CD4-positive, alpha-beta T cell treated with Interleukin-12 subunit alpha and Interleukin-12 subunit beta, for 1 hour (primary cell): ENCODE results near the gene SORL1.

Experiments used
- DNase-seq: peaks from one replicate; pipeline ENCODE4 v3.0.0-alpha.2; 2020

SORL1 gene

GRCh38 chr11:121540627-121541026, 88.5 kb downstream of the SORL1 start:
- no peak for DNase-seq

DNA sequence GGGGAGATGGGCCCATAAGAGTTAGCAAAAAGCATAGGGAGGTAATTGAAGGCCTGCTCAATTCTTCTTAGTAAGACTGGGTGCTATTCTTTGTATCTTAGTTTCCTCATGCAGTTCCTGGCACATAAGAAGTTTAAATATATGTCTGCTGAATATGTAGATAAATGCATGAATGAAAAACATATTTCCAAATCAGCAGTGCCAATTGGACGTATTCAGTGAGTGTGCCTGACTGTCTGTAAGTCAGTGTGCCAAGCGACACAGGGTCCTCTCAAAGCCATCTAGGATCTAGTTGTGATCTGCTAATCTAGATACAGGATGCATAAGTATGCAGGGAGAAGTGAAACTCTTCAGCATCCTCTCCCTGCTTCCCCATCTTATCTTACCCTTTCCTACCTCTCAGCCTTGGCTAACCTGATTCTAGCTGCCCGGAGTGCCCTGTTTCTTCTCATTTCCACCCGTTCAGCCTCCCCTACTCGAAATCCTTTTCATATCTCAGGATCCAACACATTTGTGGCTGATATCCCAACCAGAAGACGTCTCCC, 91.8 kb downstream of the SORL1 start:
- no peak for DNase-seq

- DNase-seq: peak; percentile 33
These were observed 92.8 kb downstream of the SORL1 start for GRCh38 chr11:121544956-121545355.

DNA sequence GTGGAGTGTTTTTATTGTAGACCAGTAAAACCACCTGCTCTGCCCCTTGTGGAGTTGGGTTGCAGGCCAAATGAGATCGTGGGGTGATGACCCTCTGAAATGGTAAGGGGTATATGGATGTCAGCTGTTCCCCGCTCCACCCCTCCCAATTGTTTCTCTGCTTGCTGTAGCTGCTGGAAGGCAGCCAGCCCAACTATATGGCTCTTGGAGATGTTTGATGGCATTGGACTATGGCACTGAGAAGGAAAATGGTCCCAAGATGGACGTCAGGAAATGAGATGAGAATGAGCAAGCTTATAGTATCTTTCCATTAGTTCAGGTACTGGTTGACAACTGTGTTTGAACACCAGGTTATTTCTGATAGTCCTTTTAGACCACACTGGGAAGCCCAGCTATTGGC, 95.5 kb downstream of the SORL1 start:
- DNase-seq: no peak

DNA sequence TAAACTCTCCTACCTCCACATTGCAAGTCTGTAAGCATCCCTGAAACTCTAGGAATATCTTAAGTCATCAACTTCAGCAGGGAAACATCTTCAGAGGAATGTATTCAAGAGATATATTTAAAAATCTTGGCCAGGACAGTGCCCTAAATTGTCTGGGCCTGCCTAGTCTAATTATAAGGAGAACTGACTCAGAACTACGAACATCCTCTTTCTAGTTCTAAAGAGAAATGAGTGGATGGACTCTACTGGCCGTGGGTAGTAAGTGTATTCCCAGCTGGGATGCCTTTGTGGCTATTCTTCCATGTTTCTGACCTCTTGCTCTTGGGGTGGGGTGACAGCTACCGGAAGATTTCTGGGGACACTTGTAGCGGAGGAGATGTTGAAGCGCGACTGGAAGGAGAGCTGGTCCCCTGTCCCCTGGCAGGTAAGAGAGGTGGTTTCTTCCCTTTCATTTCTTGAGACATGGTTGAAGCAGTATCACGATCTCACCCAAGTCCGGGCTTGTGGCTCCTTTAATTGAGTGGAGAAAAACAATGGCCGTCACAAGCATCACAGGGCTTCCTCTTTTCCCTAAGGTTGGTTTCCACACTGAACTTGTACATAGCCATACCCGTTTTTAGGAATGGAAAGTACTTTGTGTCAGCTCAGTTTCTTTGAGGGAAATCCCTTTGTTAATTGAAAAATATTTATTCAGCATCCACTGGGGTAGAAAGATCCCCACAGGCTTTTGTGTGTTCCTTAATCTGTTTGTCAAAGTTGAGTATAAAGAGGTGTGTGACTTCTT, 98.3 kb downstream of the SORL1 start:
- DNase-seq: no peak

DNA sequence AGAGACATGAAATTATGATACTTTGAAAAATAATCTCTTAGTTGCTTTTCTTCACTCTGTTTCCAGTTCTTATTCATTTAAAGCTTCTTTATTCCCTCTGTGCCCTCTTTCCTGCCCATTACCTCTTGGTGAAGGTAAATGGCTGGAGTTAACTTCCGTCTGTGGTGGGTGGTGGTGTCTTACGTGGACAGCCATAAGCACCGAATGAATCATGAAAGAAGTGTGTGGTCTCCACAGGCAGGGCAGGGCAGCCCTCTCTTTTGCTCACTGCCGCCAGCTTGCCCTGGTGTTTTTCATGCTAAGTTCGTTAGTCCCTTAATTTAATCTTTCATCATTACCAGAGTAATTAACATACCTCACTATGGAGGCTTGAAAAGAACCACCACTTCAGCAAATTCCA, 99.3 kb downstream of the SORL1 start:
- no peak for DNase-seq

DNA sequence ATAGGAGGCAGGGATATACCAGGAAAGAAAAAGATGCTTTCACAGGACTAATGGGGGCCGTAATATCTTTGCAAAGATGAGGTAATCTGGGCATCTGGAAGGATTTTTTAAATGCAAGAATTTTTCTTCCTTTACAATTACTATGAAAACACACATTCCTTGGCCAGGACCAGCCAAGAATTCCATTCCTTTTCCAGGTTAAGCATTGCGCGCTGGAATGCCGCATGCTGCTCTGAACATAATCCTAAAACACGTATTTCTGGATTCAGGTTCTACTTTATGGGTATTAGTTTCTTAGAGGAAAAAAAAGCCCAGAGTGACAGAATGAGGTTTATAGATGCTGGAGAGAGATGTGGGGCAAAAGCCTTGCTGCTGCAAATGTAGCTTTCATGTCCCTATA, 100.0 kb downstream of the SORL1 start:
- no peak for DNase-seq

GRCh38 chr11:121552644-121553043, 100.5 kb downstream of the SORL1 start:
- no peak for DNase-seq

DNA sequence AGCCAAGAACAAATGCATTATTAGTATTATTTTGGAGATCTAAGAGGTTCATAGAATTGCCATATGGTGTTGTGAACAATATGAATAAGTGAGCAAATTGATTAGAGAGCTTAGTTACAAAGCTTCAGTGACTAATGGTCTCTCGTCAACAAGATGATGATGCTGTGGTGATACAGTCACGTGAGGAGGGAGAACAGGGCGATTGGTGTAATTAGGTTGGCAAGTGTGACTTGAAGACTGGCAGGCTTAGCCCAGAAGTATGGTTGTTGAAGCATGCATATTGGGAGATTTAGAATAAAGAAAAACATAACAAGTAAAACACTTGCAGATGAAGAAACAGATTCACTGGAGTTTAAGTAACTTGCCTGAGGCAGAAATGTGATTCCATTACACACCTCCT, 101.3 kb downstream of the SORL1 start:
- DNase-seq: no peak

GRCh38 chr11:121553806-121554205, 101.7 kb downstream of the SORL1 start:
- DNase-seq: no peak

GRCh38 chr11:121554552-121554951, 102.4 kb downstream of the SORL1 start:
- no peak for DNase-seq

- DNase-seq: no peak
These were observed 103.0 kb downstream of the SORL1 start for GRCh38 chr11:121555121-121555520.

- no peak for DNase-seq
These were observed 104.8 kb downstream of the SORL1 start for GRCh38 chr11:121556937-121557336.

- no peak for DNase-seq
These were observed 105.2 kb downstream of the SORL1 start for GRCh38 chr11:121557348-121557747.

DNA sequence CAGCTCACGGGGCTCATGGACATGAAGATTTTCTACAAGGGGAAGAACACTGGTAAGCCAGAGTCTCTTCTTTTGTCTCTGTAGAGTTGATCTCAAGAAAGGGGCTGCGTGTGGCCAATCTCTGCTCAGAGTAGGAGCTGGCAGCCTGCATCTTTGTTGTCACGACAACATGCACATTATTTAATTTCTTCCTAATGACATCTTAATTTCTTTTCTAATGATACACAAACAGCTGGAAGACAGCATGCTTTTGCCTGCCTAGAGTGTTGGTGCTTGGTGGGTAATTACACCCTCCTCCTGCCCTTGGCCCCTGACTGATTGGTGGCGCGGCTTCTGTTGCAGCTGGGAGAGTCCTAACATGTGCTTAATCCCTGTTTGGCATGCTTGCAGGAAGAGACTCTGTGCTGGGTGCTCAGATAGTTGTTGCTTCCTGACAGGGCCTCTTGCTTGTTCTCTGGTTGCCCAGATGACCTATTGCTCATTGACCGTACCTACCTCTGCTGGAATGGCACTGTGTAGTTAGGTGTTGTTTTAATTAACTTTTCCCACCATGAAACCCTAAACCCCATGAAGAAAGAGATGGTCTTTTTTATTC, 107.6 kb downstream of the SORL1 start:
- no peak for DNase-seq

DNA sequence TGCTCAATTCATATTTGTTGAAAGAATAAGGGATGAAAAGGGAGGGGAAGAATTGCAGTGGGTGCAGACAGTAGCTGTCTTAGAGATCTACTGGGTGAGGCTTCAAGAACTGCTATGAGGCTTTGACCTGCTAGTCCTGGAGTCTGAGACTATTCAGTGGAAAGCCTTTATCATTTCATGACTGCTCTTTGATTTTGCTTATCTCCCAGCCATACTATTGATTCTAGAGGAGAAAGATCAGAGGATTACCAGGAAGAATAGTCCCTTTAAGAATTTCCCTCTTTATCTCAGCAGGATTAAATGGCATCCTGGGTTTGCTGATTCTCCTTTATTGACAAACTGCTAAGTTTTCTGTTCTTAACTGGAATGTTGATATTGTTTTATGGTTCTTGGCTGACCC, 108.1 kb downstream of the SORL1 start:
- DNase-seq: no peak

- DNase-seq: no peak
These were observed 109.1 kb downstream of the SORL1 start for GRCh38 chr11:121561240-121561639.

DNA sequence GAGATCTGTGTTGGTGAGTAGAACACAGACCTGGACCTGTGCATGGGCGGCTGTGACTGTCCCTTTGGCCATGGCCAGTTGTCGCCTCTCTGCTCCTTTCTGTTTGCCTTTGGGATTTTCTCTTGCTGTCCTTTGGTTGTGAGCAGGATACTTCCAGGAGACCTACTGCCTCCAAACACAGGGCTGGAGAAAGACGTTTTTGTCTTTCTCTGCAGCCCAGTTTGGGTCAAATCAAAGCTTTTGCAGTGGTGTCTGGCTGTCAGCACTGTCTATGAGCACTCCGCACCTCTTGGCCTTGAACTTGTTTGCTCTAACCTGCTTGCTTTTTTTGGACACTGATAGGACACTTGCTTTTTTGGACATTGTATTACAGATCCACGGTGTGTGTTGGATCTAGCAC, 109.6 kb downstream of the SORL1 start:
- no peak for DNase-seq

- DNase-seq: no peak
These were observed 110.9 kb downstream of the SORL1 start for GRCh38 chr11:121563003-121563402.

- no peak for DNase-seq
These were observed 112.0 kb downstream of the SORL1 start for GRCh38 chr11:121563900-121564822.

GRCh38 chr11:121564948-121565684, 113.0 kb downstream of the SORL1 start:
- no peak for DNase-seq

DNA sequence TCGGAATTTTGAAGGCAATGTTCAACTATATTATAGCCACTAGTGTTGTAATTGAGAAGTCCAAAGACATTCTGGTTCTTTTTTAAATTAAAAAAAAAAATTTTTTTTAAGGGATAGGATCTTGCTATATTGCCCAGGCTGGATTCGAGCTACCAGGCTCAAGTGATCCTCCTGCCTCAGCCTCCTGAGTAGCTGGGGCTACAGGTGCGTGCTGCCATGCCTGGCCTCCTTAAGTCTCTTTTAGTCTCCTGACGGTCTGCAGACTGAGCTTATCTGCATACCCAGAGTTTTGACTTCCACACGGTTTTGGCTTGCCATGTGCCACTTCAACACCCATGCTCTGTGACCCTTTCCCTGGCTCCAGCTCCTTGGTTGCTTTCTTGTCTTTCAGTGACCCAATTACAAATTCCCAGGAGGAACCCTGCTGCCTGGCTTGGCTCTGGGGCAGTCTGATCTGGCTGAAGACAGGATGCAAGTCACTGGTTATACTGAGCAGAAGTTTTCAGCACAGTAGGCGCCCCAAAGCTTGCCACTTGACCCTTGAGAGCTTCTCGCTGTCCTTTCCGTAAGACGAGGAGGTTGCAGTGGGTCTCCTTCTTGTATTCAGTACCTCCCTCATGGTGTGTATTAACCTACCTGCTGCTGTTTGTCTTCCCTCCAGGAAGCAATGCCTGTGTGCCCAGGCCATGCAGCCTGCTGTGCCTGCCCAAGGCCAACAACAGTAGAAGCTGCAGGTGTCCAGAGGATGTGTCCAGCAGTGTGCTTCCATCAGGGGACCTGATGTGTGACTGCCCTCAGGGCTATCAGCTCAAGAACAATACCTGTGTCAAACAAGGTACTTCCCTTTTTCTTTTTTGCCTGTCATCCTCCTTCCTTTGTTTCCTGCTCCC, 114.4 kb downstream of the SORL1 start:
- DNase-seq: no peak
